ENCODE data around the gene DUSP22.

Gene DUSP22

GRCh38 chr6:345747-346385, 53.6 kb downstream of the DUSP22 start:
- Histone ChIP-seq H3K36me3 (replicated peaks; ENCODE audit: insufficient read depth, low read length) (peaks cover 18% of the 10 kb centered on the region), H4K20me1 (ENCODE audit: insufficient read depth, low read length) (no peaks in the 10 kb centered on the region), H3K4me1 (ENCODE audit: low read length) (no peaks in the 10 kb centered on the region), H3K27me3 (replicated peaks; ENCODE audit: insufficient read depth, low read length) (no peaks in the 10 kb centered on the region), H3K9me3 (replicated peaks; ENCODE audit: insufficient read depth, low read length) (no peaks in the 10 kb centered on the region), H3K27ac (ENCODE audit: low read length) (no peak overlapping the region), H3K9me2 (replicated peaks; ENCODE audit: insufficient read depth, low read length) (no peaks in the 10 kb centered on the region), H3F3A (ENCODE audit: insufficient read depth, low read length) (no peaks in the 10 kb centered on the region), H3K79me2 (ENCODE audit: low read length) (peaks cover 61% of the 10 kb centered on the region), H2AFZ (ENCODE audit: low read length) (no peak overlapping the region), H3K9ac (ENCODE audit: low read length) (no peak overlapping the region), H3K4me2 (ENCODE audit: low read depth, low read length) (no peak overlapping the region), H3K4me3 (ENCODE audit: low read length) (no peak overlapping the region)
- no peak for DNase-seq
- TF ChIP-seq EZH2phosphoT487 (IDR thresholded peaks at IDR 0.05; ENCODE audit: low read length) (no peak), EZH2 (optimal IDR thresholded peaks at IDR 0.05; ENCODE audit: low read depth, low read length) (no peak), CTCF (IDR thresholded peaks at IDR 0.05; ENCODE audit: low read length) (no peak)

- H4K20me1 ChIP-seq (ENCODE audit: insufficient read depth, low read length), result no peaks in the 10 kb centered on the region
- H3K4me2 ChIP-seq (ENCODE audit: low read depth, low read length), result no peak overlapping the region
- H3K4me1 ChIP-seq (ENCODE audit: low read length), result no peaks in the 10 kb centered on the region
- H3K79me2 ChIP-seq (ENCODE audit: low read length), result peaks cover 54% of the 10 kb centered on the region
- TF ChIP-seq EZH2phosphoT487 (IDR thresholded peaks at IDR 0.05; ENCODE audit: low read length) (no peak), EZH2 (optimal IDR thresholded peaks at IDR 0.05; ENCODE audit: low read depth, low read length) (no peak), CTCF (IDR thresholded peaks at IDR 0.05; ENCODE audit: low read length) (no peak)
- H3F3A ChIP-seq (ENCODE audit: insufficient read depth, low read length), result no peaks in the 10 kb centered on the region
- no peaks in the 10 kb centered on the region for H3K9me2 ChIP-seq (replicated peaks; ENCODE audit: insufficient read depth, low read length)
- H2AFZ ChIP-seq (ENCODE audit: low read length), result no peak overlapping the region
- H3K27ac ChIP-seq (ENCODE audit: low read length), result no peak overlapping the region
- no peak overlapping the region for H3K9ac ChIP-seq (ENCODE audit: low read length)
- no peak overlapping the region for H3K4me3 ChIP-seq (ENCODE audit: low read length)
- DNase-seq, result no peak
- H3K9me3 ChIP-seq (replicated peaks; ENCODE audit: insufficient read depth, low read length), result no peaks in the 10 kb centered on the region
- H3K36me3 ChIP-seq (replicated peaks; ENCODE audit: insufficient read depth, low read length), result peaks cover 15% of the 10 kb centered on the region; the same call in 1 of the 2 replicates
- no peaks in the 10 kb centered on the region for H3K27me3 ChIP-seq (replicated peaks; ENCODE audit: insufficient read depth, low read length)
These were observed 54.2 kb downstream of the DUSP22 start for GRCh38 chr6:346386-347030.

GRCh38 chr6:347232-347631, 54.9 kb downstream of the DUSP22 start:
- TF ChIP-seq EZH2 (optimal IDR thresholded peaks at IDR 0.05; ENCODE audit: low read depth, low read length) (no peak), EZH2phosphoT487 (IDR thresholded peaks at IDR 0.05; ENCODE audit: low read length) (no peak), CTCF (IDR thresholded peaks at IDR 0.05; ENCODE audit: low read length) (no peak)
- Histone ChIP-seq H3K36me3 (replicated peaks; ENCODE audit: insufficient read depth, low read length) (peaks cover 15% of the 10 kb centered on the region; the same call in 1 of the 2 replicates), H3K79me2 (ENCODE audit: low read length) (peaks cover 47% of the 10 kb centered on the region), H3K4me3 (ENCODE audit: low read length) (no peak overlapping the region), H2AFZ (ENCODE audit: low read length) (no peak overlapping the region), H3K4me1 (ENCODE audit: low read length) (no peaks in the 10 kb centered on the region), H3K9ac (ENCODE audit: low read length) (no peak overlapping the region), H4K20me1 (ENCODE audit: insufficient read depth, low read length) (no peaks in the 10 kb centered on the region), H3K9me3 (replicated peaks; ENCODE audit: insufficient read depth, low read length) (no peaks in the 10 kb centered on the region), H3K27me3 (replicated peaks; ENCODE audit: insufficient read depth, low read length) (no peaks in the 10 kb centered on the region), H3K27ac (ENCODE audit: low read length) (no peak overlapping the region), H3K4me2 (ENCODE audit: low read depth, low read length) (no peak overlapping the region), H3F3A (ENCODE audit: insufficient read depth, low read length) (no peaks in the 10 kb centered on the region), H3K9me2 (replicated peaks; ENCODE audit: insufficient read depth, low read length) (no peaks in the 10 kb centered on the region)
- no peak for DNase-seq
